Skeletal muscle satellite cell (primary cell): ENCODE measurements around the gene HAUS1.
"Not testable (repeated sequence)": the region's sequence is repeated elsewhere in the genome, so short reads cannot be mapped to it uniquely, and the experiment has no call there.

Experiments
- H3K27me3 ChIP-seq: 2 replicates; pipeline ENCODE4 v1.7.0; 2013; ENCODE audit warnings: low read length; ENCODE audit not compliant: control insufficient read depth, insufficient read depth
- H3K36me3 ChIP-seq: 2 replicates; pipeline ENCODE4 v1.7.0; 2013; ENCODE audit warnings: mild to moderate bottlenecking, control low read depth, low read length; ENCODE audit not compliant: insufficient read depth
- H3K4me1 ChIP-seq: 2 replicates; pipeline ENCODE4 v1.7.0; 2013; ENCODE audit warnings: low read length; ENCODE audit not compliant: control insufficient read depth, insufficient read depth
- H3K4me2 ChIP-seq: 2 replicates; pipeline ENCODE4 v1.7.0; 2013; ENCODE audit warnings: mild to moderate bottlenecking, low read length
- H3K4me3 ChIP-seq: 2 replicates; pipeline ENCODE4 v1.7.0; 2013; ENCODE audit warnings: low read length
- H3K9ac ChIP-seq: 2 replicates; pipeline ENCODE4 v1.7.0; 2013; ENCODE audit warnings: mild to moderate bottlenecking, low read depth, low read length, moderate library complexity
- H3K9me3 ChIP-seq: replicated peaks from 2 replicates; pipeline ENCODE4 v1.7.0; 2013; ENCODE audit warnings: mild to moderate bottlenecking, control low read depth, low read length

The HAUS1 gene

DNA sequence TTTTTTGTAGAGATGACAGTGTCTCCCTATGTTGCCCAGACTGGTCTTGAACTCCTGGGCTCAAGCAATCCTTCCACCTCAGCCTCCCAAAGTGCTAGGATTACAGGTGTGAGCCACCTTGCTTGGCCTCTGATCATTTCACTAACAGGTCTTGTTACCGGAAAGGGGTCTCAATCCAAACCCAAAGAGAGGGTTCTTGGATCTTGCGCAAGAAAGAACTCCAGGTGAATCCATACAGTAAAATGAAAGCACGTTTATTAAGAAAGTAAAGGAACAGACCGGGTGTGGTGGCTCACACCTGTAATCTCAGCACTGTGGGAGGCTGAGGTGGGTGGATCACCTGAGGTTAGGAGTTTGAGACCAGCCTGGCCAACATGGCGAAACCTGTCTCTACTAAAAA is 56.7 kb downstream of the HAUS1 start:
- H3K27me3 ChIP-seq, H3K4me3 ChIP-seq, H3K36me3 ChIP-seq, H3K9me3 ChIP-seq, H3K9ac ChIP-seq, H3K4me2 ChIP-seq: not testable (repeated sequence)
- peaks cover 18% of the 10 kb centered on the region for H3K4me1 ChIP-seq

DNA sequence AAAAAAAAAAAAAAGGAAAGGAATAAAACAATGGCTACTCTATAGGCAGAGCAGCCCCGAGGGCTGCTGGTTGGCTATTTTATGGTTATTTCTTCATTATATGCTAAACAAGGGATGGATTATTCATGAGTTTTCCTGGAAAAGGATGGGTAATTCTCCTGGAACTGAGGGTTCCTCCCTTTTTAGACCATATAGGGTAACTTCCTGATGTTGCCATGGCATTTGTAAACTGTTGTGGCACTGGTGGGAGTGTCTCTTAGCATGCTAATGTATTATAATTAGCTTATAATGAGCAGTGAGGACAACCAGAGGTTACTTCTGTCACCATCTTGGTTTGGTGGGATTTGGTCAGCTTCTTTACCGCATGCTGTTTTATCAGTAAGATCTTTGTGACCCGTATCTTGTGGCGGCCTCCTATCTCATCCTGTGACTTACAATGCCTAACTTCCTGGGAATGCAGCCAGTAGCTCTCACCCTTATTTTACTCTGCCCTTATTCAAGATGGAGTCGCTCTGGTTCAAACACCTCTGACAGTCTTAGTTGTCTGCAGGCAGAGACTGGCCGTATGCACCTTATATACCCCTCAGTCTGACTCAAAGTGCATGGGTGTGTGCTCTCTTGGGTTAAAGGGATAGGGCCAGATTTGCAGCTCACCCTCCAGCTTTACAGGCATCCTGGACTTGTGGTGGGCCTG is 57.7 kb downstream of the HAUS1 start:
- H3K9ac ChIP-seq, result no peak overlapping the region
- peaks cover 9% of the 10 kb centered on the region for H3K4me1 ChIP-seq
- no peak overlapping the region for H3K4me2 ChIP-seq
- H3K4me3 ChIP-seq, result no peak overlapping the region
- no peaks in the 10 kb centered on the region for H3K9me3 ChIP-seq
- no peaks in the 10 kb centered on the region for H3K36me3 ChIP-seq
- H3K27me3 ChIP-seq, result no peaks in the 10 kb centered on the region

DNA sequence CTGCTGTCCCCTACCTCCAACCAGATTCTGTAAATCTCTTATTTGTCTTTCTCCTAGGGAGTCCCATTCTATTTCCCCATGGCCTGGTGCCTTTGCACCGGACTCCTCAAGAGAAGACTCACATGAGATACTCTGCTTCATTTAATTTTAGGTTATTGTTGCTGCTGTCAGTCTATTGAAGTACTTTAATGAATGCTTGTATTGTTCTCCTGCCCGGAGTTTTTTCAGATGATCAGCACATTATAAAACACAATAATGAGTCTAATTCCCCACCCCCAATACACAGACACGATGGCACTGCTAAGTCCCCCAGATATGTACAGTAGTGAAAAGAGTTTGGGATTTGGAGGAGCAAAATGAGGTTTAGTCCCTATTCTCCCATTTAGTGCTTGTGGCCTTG is 58.9 kb downstream of the HAUS1 start:
- Histone ChIP-seq H3K4me1 (peaks cover 9% of the 10 kb centered on the region), H3K9ac (no peak overlapping the region), H3K4me2 (no peak overlapping the region), H3K9me3 (no peaks in the 10 kb centered on the region), H3K27me3 (no peaks in the 10 kb centered on the region), H3K4me3 (no peak overlapping the region), H3K36me3 (no peaks in the 10 kb centered on the region)

DNA sequence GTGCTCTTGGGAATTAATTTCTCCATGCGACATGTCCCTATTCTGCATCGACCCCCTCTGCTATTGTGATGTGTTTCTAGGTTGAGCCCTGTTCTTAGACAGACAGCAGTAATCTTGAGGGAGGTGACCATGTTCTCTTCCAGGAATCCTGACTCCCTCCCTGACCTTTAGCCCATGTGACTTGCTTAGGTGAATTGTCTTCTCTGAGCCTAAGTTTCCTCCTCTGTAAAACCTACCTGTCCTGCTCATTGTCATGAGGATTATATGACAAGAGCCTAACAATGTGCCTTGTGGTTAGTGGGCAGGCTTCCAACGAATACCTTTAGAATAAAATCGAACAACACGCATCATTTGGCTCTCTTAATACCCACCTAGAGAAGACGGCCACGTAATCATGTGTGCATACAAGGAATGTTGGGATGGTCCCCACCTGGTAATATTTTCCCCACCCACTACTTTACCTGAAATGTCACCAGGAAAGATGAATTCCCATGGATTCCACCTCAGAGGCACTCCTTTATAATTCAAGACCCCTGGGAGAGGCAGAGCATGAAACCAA is 59.8 kb downstream of the HAUS1 start:
- Histone ChIP-seq H3K4me1 (peaks cover 9% of the 10 kb centered on the region), H3K27me3 (no peaks in the 10 kb centered on the region), H3K4me3 (no peak overlapping the region), H3K4me2 (no peak overlapping the region), H3K36me3 (no peaks in the 10 kb centered on the region), H3K9me3 (no peaks in the 10 kb centered on the region), H3K9ac (no peak overlapping the region)

DNA sequence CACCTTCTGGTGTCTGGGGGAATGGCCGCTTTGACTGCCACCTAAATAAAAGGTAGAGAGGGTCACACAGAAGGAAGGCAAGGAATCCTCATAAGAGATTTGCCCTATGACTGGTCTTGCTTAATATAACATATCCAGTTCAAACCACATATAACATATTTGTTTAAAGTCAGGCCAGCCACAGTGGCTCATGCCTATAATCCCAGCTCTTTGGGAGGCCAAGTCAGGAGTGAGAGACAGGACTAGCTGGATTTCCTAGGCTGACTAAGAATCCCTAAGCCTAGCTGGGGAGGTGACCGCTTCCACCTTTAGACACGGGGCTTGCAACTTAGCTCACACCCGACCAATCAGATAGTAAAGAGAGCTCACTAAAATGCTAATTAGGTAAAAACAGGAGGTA is 60.3 kb downstream of the HAUS1 start:
- not testable (repeated sequence) for H3K9me3 ChIP-seq, H3K27me3 ChIP-seq, H3K9ac ChIP-seq, H3K36me3 ChIP-seq, H3K4me2 ChIP-seq, H3K4me3 ChIP-seq
- H3K4me1 ChIP-seq, result peaks cover 14% of the 10 kb centered on the region

DNA sequence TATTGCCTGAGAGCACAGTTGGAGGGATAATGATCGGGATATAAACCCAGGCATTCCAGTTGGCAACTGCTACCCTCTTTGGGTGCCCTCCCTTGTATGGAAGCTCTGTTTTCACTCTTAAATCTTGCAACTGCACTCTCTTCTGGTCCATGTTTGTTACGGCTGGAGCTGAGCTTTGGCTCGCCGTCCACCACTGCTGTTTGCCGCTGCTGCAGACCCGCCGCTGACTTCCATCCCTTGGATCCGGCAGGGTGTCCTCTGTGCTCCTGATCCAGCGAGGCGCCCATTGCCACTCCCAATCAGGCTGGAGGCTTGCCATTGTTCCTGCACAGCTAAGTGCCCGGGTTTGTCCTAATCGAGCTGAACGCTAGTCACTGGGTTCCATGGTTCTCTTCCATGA is 60.7 kb downstream of the HAUS1 start:
- H3K9me3 ChIP-seq, result no peaks in the 10 kb centered on the region
- no peak overlapping the region for H3K4me2 ChIP-seq
- no peaks in the 10 kb centered on the region for H3K27me3 ChIP-seq
- H3K4me1 ChIP-seq, result peaks cover 15% of the 10 kb centered on the region
- no peak overlapping the region for H3K9ac ChIP-seq
- no peaks in the 10 kb centered on the region for H3K36me3 ChIP-seq
- H3K4me3 ChIP-seq, result no peak overlapping the region

DNA sequence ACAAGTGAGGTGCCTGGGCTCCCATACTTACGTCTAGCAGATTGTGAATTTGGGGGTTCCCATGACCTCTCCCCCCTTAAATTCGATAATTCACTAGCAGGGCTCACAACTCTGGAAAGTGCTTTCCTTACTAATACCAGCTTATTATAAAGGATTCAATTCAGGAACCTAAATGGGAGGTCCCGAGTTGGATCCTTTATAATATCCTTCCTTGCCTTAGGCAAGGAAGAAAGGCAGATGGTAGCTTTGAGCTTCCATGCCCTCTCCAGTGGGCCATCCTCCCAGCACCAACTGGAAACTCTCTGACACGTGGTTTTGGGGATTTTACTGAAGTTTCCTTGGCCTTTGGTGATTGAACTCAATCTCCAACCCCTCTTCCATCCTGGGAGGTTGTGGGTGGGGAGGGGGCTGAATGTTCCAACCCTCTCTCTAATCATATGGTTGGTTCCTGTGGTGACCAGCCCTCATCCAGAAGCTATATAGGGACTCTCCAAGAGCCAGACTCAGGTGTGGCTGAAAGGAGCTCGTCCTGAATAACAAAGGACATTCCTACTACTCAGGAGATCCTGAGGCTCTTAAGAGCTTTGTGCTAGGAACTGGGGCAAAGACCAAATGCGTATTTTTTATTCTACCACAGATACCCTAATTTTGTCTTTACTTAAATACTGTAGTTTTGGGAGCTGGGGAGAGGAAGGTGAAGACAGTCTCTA is 62.2 kb downstream of the HAUS1 start:
- Histone ChIP-seq H3K9me3 (no peaks in the 10 kb centered on the region), H3K27me3 (no peaks in the 10 kb centered on the region)

DNA sequence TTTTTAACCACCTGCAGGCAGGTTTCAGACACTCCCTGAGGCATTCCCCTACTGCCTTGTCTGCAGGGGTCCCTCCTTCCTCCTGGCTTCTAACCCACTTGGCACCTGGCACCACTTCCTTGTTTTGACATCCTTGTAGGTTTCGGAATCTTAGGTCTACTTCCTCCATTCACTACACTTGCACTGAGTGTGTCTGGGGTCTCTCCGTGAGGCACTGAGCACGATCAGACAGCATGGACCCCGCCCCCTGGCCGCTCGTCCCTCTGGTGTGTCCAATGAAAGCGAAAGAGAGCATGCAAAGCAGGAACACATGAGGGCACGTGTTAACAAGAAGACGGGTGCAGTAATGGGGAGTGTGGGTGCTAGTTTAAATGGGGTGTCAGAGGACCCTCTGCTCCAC is 63.8 kb downstream of the HAUS1 start:
- H3K9ac ChIP-seq, result no peak overlapping the region
- H3K4me2 ChIP-seq, result no peak overlapping the region
- no peaks in the 10 kb centered on the region for H3K9me3 ChIP-seq
- H3K4me3 ChIP-seq, result no peak overlapping the region
- H3K27me3 ChIP-seq, result no peaks in the 10 kb centered on the region
- H3K36me3 ChIP-seq, result no peaks in the 10 kb centered on the region
- H3K4me1 ChIP-seq, result peaks cover 11% of the 10 kb centered on the region

More for the DNA sequence above, 62.2 kb downstream of the HAUS1 start:
- Histone ChIP-seq H3K4me1 (peaks cover 11% of the 10 kb centered on the region), H3K36me3 (no peaks in the 10 kb centered on the region), H3K9ac (no peak overlapping the region), H3K4me3 (no peak overlapping the region), H3K4me2 (no peak overlapping the region)

DNA sequence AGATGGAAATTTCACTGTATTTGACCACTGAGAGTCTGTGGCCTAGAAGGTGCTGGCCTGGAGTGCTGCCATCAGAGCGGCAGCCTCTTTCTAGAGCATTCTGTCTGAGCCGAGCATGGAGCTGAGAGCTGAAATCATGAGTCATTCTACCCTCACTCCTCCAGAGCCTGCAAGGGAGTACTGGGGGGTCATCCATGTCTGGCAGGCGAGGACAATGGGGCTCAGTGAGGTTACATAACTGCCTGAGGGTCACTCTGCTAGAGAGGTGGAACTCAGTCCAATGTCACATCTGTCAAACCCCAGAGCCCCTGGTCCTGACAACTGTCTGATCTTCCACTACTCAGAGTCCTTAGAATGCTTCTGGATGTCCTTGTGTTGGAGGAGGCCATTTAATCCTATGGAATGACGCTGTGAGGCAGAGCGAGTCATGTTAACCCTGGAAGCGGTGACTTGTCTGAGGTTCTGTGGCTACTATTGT is 65.3 kb downstream of the HAUS1 start:
- H3K4me2 ChIP-seq, result peak overlapping the region; percentile 5
- no peaks in the 10 kb centered on the region for H3K27me3 ChIP-seq
- no peaks in the 10 kb centered on the region for H3K9me3 ChIP-seq
- no peaks in the 10 kb centered on the region for H3K36me3 ChIP-seq
- H3K9ac ChIP-seq, result no peak overlapping the region
- no peak overlapping the region for H3K4me3 ChIP-seq
- H3K4me1 ChIP-seq, result peaks cover 11% of the 10 kb centered on the region

DNA sequence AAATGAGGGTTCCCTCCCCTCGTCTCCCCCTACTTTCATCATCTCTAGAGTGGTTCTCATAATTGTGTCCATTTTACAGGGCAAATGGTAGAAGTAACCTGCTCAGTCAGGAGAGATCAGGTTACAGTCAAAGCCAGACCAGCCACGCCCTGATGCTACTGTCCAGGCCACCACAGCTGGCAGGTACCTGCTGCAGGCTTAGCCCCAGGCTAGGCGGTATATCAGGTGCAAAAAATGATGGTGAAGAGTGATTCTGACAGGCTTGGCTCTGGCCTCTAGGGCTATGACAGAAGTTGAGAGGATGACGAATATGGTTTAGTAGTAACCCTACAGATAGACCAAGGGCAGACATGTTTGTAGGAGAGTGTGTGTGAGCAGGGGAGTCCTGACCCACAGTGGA is 67.1 kb downstream of the HAUS1 start:
- Histone ChIP-seq H3K9me3 (no peaks in the 10 kb centered on the region), H3K4me2 (no peak overlapping the region), H3K4me3 (no peak overlapping the region), H3K4me1 (peaks cover 11% of the 10 kb centered on the region), H3K36me3 (no peaks in the 10 kb centered on the region), H3K27me3 (no peaks in the 10 kb centered on the region), H3K9ac (no peak overlapping the region)

DNA sequence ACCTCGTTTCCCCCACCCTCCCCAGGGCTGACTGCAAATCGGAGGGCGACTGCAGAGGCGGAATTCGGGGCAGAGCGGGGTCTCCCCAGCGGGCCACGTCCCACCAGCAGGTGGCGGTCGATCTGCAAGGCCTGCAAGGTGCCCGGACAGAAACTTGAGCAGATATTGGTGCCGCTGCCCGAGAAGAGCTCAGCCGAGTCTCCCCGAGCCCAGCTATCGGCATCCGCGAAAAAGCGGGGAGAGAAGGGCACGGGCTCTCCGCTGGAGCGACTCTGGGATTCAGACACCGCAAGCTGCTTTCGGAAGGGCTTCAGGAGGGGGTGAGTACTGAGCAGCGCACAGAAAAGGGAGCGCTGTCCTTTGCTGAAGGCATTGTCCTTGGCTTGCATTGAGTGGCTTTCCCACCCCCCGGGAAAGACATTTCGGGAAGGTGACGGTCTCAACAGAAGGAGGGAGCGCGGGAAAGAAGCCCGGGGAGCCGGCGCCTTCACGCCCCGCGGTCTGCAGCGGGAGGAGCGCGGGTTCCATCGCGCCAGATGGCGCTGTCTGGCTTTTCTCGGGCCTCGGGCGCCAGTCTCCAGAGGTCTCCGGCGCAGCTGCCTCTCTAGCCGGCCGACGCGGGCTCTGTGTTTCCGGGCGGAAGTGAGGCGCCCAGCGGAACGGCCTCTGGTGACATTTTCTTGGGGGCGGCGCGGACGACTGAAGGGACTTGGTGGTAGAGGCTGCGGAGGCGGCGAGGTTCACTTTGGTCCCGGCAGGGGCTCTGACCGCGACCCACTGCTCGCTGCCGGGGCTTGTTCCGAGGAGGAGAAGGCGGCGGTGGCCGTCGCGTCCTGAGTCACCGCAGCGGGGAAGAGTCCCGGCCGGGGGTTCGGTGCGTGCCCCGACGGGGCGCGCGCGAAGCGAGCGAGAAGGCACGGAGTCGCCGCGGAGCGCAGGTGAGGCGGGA is 69.5 kb downstream of the HAUS1 start:
- Histone ChIP-seq H3K27me3 (no peaks in the 10 kb centered on the region), H3K9me3 (no peaks in the 10 kb centered on the region), H3K4me3 (peak overlapping the region; percentile 97), H3K4me1 (peaks cover 11% of the 10 kb centered on the region), H3K36me3 (no peaks in the 10 kb centered on the region), H3K4me2 (peak overlapping the region; percentile 100), H3K9ac (peak overlapping the region; percentile 96)
